Tibial nerve (tissue), 4 donors: Measurements from ENCODE around the gene HOMER2. TPM values are rescaled to one million over a fixed set of nuclear protein-coding genes. Genes with fewer than 3 reads are reported as not detected.
"Not testable (repeated sequence)": the region's sequence is repeated elsewhere in the genome, so short reads cannot be mapped to it uniquely, and the experiment has no call there.

Experiments
- DNase-seq, 2 donors: peaks; one replicate each; pipeline ENCODE4 v3.0.0-alpha.2; 2019; ENCODE audit warnings: low spot score in 2 of 2
- H3K27ac ChIP-seq, 4 donors: fragments of 200-600 bp; sonication (generic) in 3 of 4; one replicate each; pipeline ENCODE4 v1.5.1; 2017 to 2019; ENCODE audit warnings: mild to moderate bottlenecking in 1 of 4
- H3K27me3 ChIP-seq, 2 donors: fragments of 200-600 bp; sonication (generic) in 1 of 2; one replicate each; pipeline versions ENCODE4 v1.5.1 to v1.6.0; 2017 to 2019
- H3K36me3 ChIP-seq, 3 donors: fragments of 200-600 bp; sonication (generic); one replicate each; pipeline ENCODE4 v1.5.1; 2018 to 2019
- H3K4me1 ChIP-seq, 4 donors: fragments of 200-600 bp; sonication (generic) in 3 of 4; one replicate each; pipeline ENCODE4 v1.5.1; 2017 to 2019
- H3K4me3 ChIP-seq, 4 donors: fragments of 200-600 bp; sonication (generic) in 3 of 4; one replicate each; pipeline ENCODE4 v1.5.1; 2017 to 2019; ENCODE audit warnings: mild to moderate bottlenecking in 1 of 4, moderate library complexity in 1 of 4
- H3K9me3 ChIP-seq, 4 donors: fragments of 200-600 bp; sonication (generic) in 3 of 4; one replicate each; pipeline ENCODE4 v1.5.1; 2017 to 2019
- EP300 ChIP-seq, 2 donors: sonication (generic); formaldehyde crosslinking; IDR thresholded peaks; one replicate each; pipeline ENCODE4 v1.6.1; 2017; ENCODE audit warnings: antibody characterized with exemption in 2 of 2, mild to moderate bottlenecking in 1 of 2
- POLR2A ChIP-seq, 2 donors: fragments of 450-650 bp; IDR thresholded peaks; one replicate each; pipeline ENCODE4 v1.6.1; 2017; ENCODE audit warnings: antibody characterized with exemption in 2 of 2, mild to moderate bottlenecking in 2 of 2, moderate library complexity in 2 of 2
- whole genome bisulfite sequencing, 2 donors: methylation state at CpG; one replicate each; pipeline ENCODE4 v1.1.5; 2018; 5-methylcytosine and 5-hydroxymethylcytosine counted together
- total RNA-seq, 4 donors: library from RNA; depleted of rRNA; stranded (reverse); fragments of >200 nt; gene quantifications; one replicate each; pipeline ENCODE4 v1.1.0, GENCODE V29; 2016
- TF ChIP-seq, protein P1 (sequence below), 5 experiments: fragments of 200-600 bp in 3 of 5; fragments of 450-650 bp in 2 of 5; sonication (generic) in 3 of 5; IDR thresholded peaks; one replicate each; pipeline ENCODE4 v1.5.1; 2016 to 2019; ENCODE audit warnings: antibody characterized with exemption in 5 of 5, mild to moderate bottlenecking in 3 of 5, moderate library complexity in 2 of 5

HOMER2 gene
- total RNA-seq, 4 donors from 2014 or later = 25.5 to 950 (median 39.0) TPM

DNA sequence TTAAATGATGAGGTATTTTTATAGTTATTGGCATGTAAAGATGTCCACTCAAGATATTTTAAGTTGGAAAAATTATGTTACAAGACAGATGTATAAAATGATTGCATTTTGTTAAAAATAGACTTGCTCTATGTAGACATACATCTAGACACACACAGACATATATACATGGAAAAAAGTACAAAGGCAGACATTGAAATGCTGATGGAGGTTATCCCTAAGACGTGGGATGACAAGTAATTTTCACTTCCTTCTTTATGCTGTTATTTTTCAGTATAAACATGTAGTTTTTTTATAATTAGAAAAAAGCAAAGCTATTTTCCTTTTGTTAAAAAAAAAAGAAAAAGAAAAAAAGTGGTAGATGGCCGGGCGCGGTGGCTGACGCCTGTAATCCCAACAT, 7.2 kb downstream of the HOMER2 start:
- 82 to 84% methylated on average over 5 of the region's 5 CpGs for WGBS, 2 donors
- no peaks in the 10 kb centered on the region for H3K36me3 ChIP-seq

DNA sequence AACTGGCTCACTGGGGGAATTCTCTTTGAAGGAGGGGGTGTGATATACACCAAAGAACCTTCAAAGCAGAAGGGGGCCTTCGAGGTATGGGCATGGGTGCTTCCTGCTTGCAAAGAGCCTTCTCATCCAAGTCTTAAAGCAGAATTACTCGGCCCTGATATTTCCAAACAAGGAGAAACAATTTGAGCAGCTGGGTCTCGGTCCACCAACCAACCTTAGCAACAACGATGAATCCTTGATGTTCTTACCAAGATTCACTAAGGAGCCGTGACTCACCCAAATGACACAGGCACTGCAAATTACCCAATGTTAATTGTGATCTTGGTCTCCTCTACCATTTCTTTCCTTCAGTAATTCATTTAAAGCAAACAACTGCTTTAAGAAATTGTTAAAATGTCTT, 7.7 kb downstream of the HOMER2 start:
- no peaks in the 10 kb centered on the region for H3K9me3 ChIP-seq
- H3K36me3 ChIP-seq = no peaks in the 10 kb centered on the region
- H3K27ac ChIP-seq = no peak overlapping the region
- H3K4me3 ChIP-seq = no peak overlapping the region
- peaks cover 0 to 10% of the 10 kb centered on the region in 2 donors for H3K27me3 ChIP-seq
- 70 to 77% methylated on average over 5 of the region's 5 CpGs for WGBS, 2 donors
- no peak for TF ChIP-seq EP300 (IDR thresholded peaks at IDR 0.05)
- no peak for TF ChIP-seq POLR2A (IDR thresholded peaks at IDR 0.05)
- TF ChIP-seq, protein P1, sequence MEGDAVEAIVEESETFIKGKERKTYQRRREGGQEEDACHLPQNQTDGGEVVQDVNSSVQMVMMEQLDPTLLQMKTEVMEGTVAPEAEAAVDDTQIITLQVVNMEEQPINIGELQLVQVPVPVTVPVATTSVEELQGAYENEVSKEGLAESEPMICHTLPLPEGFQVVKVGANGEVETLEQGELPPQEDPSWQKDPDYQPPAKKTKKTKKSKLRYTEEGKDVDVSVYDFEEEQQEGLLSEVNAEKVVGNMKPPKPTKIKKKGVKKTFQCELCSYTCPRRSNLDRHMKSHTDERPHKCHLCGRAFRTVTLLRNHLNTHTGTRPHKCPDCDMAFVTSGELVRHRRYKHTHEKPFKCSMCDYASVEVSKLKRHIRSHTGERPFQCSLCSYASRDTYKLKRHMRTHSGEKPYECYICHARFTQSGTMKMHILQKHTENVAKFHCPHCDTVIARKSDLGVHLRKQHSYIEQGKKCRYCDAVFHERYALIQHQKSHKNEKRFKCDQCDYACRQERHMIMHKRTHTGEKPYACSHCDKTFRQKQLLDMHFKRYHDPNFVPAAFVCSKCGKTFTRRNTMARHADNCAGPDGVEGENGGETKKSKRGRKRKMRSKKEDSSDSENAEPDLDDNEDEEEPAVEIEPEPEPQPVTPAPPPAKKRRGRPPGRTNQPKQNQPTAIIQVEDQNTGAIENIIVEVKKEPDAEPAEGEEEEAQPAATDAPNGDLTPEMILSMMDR (IDR thresholded peaks at IDR 0.05) = no peak
- H3K4me1 ChIP-seq = no peaks in the 10 kb centered on the region
- DNase-seq = no peak

More for the DNA sequence above, 7.2 kb downstream of the HOMER2 start:
- H3K4me1 ChIP-seq = no peaks in the 10 kb centered on the region
- TF ChIP-seq EP300 (IDR thresholded peaks at IDR 0.05) = no peak
- TF ChIP-seq, protein P1 (IDR thresholded peaks at IDR 0.05) = no peak
- no peak for TF ChIP-seq POLR2A (IDR thresholded peaks at IDR 0.05)
- no peaks in the 10 kb centered on the region for H3K9me3 ChIP-seq
- DNase-seq = no peak
- no peak overlapping the region for H3K27ac ChIP-seq
- H3K4me3 ChIP-seq = no peak overlapping the region
- H3K27me3 ChIP-seq = peaks cover 0 to 13% of the 10 kb centered on the region in 2 donors

DNA sequence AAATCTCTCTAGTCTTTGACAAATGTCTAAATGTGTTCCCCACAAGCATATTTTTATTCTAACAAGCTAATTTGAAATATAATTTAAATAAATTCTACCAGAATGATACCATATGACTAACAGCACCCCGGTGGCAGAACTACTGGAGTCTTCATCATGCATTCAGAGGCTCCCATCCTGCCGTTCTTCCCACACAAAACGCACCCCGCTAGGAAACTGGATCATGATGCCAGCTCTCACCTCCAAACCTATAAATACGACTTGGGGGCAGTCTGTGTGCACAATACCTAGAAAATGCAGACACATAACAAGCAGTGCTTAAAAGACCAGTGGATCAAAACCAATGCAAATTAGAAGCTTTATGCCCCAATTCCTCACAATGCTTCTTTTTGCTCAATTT, 8.5 kb downstream of the HOMER2 start:
- H3K9me3 ChIP-seq = no peaks in the 10 kb centered on the region
- 82 to 90% methylated on average over 5 of the region's 5 CpGs for WGBS, 2 donors
- no peaks in the 10 kb centered on the region for H3K4me1 ChIP-seq
- H3K27me3 ChIP-seq = peaks cover 0 to 3% of the 10 kb centered on the region in 2 donors
- no peak for DNase-seq
- no peak overlapping the region for H3K4me3 ChIP-seq
- TF ChIP-seq, protein P1 (IDR thresholded peaks at IDR 0.05) = no peak
- TF ChIP-seq POLR2A (IDR thresholded peaks at IDR 0.05) (no peak), EP300 (IDR thresholded peaks at IDR 0.05) (no peak)
- no peaks in the 10 kb centered on the region for H3K36me3 ChIP-seq
- H3K27ac ChIP-seq = no peak overlapping the region

DNA sequence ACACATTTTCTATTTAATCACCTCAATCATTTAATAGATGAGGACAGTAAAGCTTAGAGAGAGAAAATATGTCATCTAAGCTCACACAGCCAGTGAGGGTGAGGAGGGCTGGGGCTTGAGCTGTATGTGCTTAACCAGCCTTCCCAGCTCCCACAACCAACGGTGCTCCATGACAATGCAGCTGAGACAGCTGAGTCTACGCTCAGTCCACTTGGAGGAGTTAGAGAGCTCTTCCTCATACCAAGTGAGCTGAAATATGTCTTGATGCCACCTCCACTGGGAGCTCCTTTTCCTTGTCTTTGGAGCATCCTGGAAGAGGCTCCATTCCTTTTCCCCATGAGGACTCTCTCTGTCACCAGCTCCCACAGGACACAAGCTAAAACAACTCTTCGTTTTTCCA, 9.3 kb downstream of the HOMER2 start:
- H3K4me3 ChIP-seq = no peak overlapping the region

DNA sequence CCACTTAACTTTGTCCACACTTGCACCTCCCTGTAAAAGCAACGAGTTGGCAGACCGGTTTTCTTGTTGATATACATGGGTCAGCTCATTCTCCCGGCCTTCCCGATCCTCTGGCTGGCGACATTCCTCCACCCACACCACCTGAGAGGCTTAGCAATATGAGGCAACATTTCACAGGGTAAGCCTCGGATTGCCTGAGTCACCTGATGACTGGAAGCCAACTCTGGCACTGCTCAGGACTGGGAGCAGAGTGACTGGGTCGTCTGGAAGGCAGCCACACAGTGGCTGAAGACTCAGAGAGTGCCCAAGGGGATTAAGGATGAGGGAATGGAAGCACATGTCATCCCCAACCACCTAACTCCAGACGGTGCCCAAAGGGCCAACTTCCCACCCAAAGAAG, 9.8 kb downstream of the HOMER2 start:
- WGBS, 2 donors = 81 to 90% methylated on average over 8 of the region's 8 CpGs
- Histone ChIP-seq H3K4me3 (no peak overlapping the region), H3K27ac (no peak overlapping the region), H3K9me3 (no peaks in the 10 kb centered on the region), H3K4me1 (no peaks in the 10 kb centered on the region), H3K36me3 (no peaks in the 10 kb centered on the region), H3K27me3 (no peaks in the 10 kb centered on the region)
- no peak for DNase-seq
- TF ChIP-seq, protein P1 (IDR thresholded peaks at IDR 0.05) = no peak
- TF ChIP-seq POLR2A (IDR thresholded peaks at IDR 0.05) (no peak), EP300 (IDR thresholded peaks at IDR 0.05) (no peak)

More for the DNA sequence above, 9.3 kb downstream of the HOMER2 start:
- H3K27ac ChIP-seq = no peak overlapping the region
- no peaks in the 10 kb centered on the region for H3K9me3 ChIP-seq
- WGBS, 2 donors = 63 to 71% methylated on average over 3 of the region's 3 CpGs
- no peak for DNase-seq
- no peaks in the 10 kb centered on the region for H3K36me3 ChIP-seq
- no peaks in the 10 kb centered on the region for H3K4me1 ChIP-seq
- H3K27me3 ChIP-seq = no peaks in the 10 kb centered on the region
- TF ChIP-seq POLR2A (IDR thresholded peaks at IDR 0.05) (no peak), EP300 (IDR thresholded peaks at IDR 0.05) (no peak)
- TF ChIP-seq, protein P1 (IDR thresholded peaks at IDR 0.05) = no peak

DNA sequence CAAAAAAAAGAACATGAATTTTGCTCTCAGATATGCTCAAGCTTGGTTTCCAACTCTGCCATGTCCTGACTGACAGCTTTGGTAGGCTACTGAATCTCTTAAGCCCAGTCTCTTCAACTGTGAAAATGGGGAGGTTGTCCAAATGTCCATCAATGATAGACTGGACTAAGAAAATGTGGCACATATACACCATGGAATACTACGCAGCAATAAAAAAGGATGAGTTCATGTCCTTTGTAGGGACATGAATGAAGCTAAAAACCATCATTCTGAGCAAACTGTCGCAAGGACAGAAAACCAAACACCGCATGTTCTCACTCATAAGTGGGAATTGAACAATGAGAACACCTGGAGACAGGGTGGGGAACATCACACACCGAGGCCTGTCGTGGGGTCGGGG, 12.8 kb downstream of the HOMER2 start:
- not testable (repeated sequence) for H3K27ac ChIP-seq, H3K4me3 ChIP-seq, H3K27me3 ChIP-seq, H3K36me3 ChIP-seq, H3K4me1 ChIP-seq, H3K9me3 ChIP-seq, DNase-seq
- WGBS, 2 donors = 97 to 98% methylated on average over 6 of the region's 6 CpGs
